Breast epithelium (tissue), 3 donors: ENCODE results near the gene C1QTNF6.

Experiments used
- POLR2A ChIP-seq: fragments of 450-650 bp; IDR thresholded peaks from one replicate; pipeline ENCODE4 v1.6.1; 2016; ENCODE audit warnings: antibody characterized with exemption, mild to moderate bottlenecking, moderate library complexity
- POLR2AphosphoS5 ChIP-seq, 3 donors: sonication (generic); formaldehyde crosslinking; IDR thresholded peaks; one replicate each; pipeline ENCODE4 v1.6.1; 2017; ENCODE audit warnings: antibody characterized with exemption in 3 of 3
- TF ChIP-seq, protein P1 (sequence below), 3 donors: fragments of 450-650 bp; IDR thresholded peaks; one replicate each; pipeline ENCODE4 v1.5.1; 2016 to 2017; ENCODE audit warnings: antibody characterized with exemption in 3 of 3, mild to moderate bottlenecking in 3 of 3, moderate library complexity in 3 of 3

DNA sequence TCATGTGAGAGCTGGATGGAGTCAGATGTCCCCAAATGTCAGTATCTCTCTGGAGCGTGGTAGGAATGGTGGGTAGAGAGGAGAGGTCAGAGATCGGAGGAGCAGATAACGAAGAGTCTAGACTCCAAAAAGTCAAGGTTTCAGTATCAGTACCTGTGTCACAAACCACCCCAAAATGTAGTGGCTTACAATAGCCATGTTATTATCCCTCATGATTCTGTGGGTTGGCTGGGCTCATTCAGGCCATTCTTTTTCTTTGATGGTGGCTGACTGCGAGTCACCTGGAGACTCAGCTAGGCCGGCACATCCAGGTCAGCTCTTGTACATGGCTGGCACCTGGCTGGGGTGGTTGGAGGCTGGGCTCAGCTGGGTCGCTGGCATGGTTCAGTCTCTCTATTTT is 31.5 kb upstream of the C1QTNF6 start:
- TF ChIP-seq, protein P1, sequence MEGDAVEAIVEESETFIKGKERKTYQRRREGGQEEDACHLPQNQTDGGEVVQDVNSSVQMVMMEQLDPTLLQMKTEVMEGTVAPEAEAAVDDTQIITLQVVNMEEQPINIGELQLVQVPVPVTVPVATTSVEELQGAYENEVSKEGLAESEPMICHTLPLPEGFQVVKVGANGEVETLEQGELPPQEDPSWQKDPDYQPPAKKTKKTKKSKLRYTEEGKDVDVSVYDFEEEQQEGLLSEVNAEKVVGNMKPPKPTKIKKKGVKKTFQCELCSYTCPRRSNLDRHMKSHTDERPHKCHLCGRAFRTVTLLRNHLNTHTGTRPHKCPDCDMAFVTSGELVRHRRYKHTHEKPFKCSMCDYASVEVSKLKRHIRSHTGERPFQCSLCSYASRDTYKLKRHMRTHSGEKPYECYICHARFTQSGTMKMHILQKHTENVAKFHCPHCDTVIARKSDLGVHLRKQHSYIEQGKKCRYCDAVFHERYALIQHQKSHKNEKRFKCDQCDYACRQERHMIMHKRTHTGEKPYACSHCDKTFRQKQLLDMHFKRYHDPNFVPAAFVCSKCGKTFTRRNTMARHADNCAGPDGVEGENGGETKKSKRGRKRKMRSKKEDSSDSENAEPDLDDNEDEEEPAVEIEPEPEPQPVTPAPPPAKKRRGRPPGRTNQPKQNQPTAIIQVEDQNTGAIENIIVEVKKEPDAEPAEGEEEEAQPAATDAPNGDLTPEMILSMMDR (IDR thresholded peaks at IDR 0.05) = no peak
- TF ChIP-seq POLR2AphosphoS5 (IDR thresholded peaks at IDR 0.05) (no peak), POLR2A (no peak)
